HEK293T (cell line): ENCODE results near the gene ELOB.

Experiments used
- CTCF ChIA-PET: fragments of 350-600 bp; formaldehyde crosslinking; extraction: SDS; loops from one replicate; lab custom pipeline; 2021; ENCODE audit warnings: antibody characterized with exemption, inconsistent platforms; lab: Yijun Ruan, JAX
- POLR2A ChIA-PET: fragments of 350-600 bp; formaldehyde crosslinking; extraction: SDS; loops from one replicate; lab custom pipeline; 2020; ENCODE audit warnings: antibody characterized with exemption, inconsistent platforms; lab: Yijun Ruan, JAX
- DNase-seq: peaks from one replicate; pipeline ENCODE4 v3.0.0; 2012; ENCODE audit warnings: mixed read lengths; ENCODE audit errors: extremely low spot score
- ARNT ChIP-seq: fragments of 450-650 bp; IDR thresholded peaks from 2 replicates; pipeline ENCODE4 v1.6.1; 2017; ENCODE audit warnings: mild to moderate bottlenecking
- BHLHE40 ChIP-seq: fragments of 450-650 bp; IDR thresholded peaks from 2 replicates; pipeline ENCODE4 v1.6.1; 2016; ENCODE audit warnings: mild to moderate bottlenecking, moderate library complexity, borderline replicate concordance
- CTBP1 ChIP-seq: fragments of 450-650 bp; IDR thresholded peaks from 2 replicates; pipeline ENCODE4 v1.6.1; 2016; ENCODE audit warnings: borderline replicate concordance
- ELF4 ChIP-seq: fragments of 450-650 bp; IDR thresholded peaks from 2 replicates; pipeline ENCODE4 v1.6.1; 2017; ENCODE audit warnings: antibody characterized with exemption
- FOXA1 ChIP-seq: fragments of 450-650 bp; IDR thresholded peaks from 2 replicates; pipeline ENCODE4 v1.6.1; 2016; ENCODE audit warnings: mild to moderate bottlenecking
- FOXK2 ChIP-seq: fragments of 450-650 bp; IDR thresholded peaks from 2 replicates; pipeline ENCODE4 v1.6.1; 2016; ENCODE audit warnings: mild to moderate bottlenecking
- FOXM1 ChIP-seq: fragments of 450-650 bp; IDR thresholded peaks from 2 replicates; pipeline ENCODE4 v1.6.1; 2017; ENCODE audit warnings: mild to moderate bottlenecking, borderline replicate concordance
- HDGF ChIP-seq: fragments of 450-650 bp; IDR thresholded peaks from 2 replicates; pipeline ENCODE4 v1.6.1; 2017; ENCODE audit warnings: antibody characterized with exemption, borderline replicate concordance
- L3MBTL2 ChIP-seq: fragments of 450-650 bp; conservative IDR thresholded peaks from 2 replicates; pipeline ENCODE4 v1.6.1; 2016; ENCODE audit warnings: mild to moderate bottlenecking
- LEF1 ChIP-seq: fragments of 450-650 bp; IDR thresholded peaks from 2 replicates; pipeline ENCODE4 v1.6.1; 2017; ENCODE audit warnings: mild to moderate bottlenecking, borderline replicate concordance
- NFRKB ChIP-seq: fragments of 450-650 bp; IDR thresholded peaks from 2 replicates; pipeline ENCODE4 v1.6.1; 2016; ENCODE audit warnings: mild to moderate bottlenecking, moderate library complexity
- PKNOX1 ChIP-seq: fragments of 450-650 bp; IDR thresholded peaks from 2 replicates; pipeline ENCODE4 v1.6.1; 2016
- SP1 ChIP-seq: fragments of 450-650 bp; IDR thresholded peaks from 2 replicates; pipeline ENCODE4 v1.6.1; 2017
- SUZ12 ChIP-seq: fragments of 450-650 bp; IDR thresholded peaks from 2 replicates; pipeline ENCODE4 v1.6.1; 2016; ENCODE audit warnings: mild to moderate bottlenecking
- TARDBP ChIP-seq: fragments of 450-650 bp; IDR thresholded peaks from 2 replicates; pipeline ENCODE4 v1.6.1; 2016
- ZNF384 ChIP-seq: fragments of 450-650 bp; IDR thresholded peaks from 2 replicates; pipeline ENCODE4 v1.6.1; 2016

Gene ELOB

DNA sequence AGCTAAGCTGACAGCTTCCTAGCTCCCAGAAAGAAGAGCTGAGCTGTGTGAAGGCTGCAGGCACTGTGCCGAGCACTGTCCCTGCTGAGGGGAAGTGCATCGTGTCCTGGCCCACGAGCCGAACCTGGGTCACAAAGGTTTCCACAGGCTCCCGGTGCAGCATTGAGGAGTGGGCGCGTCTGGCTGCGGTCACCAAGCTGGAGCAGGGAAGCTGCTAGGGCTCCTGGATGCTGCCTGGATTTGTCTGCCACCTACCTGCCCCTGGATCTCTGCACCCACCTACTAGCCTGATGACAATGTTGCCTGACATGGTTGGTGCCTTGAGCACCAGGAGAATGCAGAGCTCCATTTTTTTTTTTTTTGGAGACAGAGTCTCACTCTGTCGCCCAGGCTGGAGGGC is 31.1 kb downstream of the ELOB start:
- no peak for DNase-seq
- TF ChIP-seq FOXK2 (no peak), ZNF384 (no peak), SP1 (no peak), FOXA1 (no peak), L3MBTL2 (no peak), TARDBP (no peak), FOXM1 (no peak), NFRKB (no peak), SUZ12 (no peak), HDGF (no peak), CTBP1 (no peak), ELF4 (no peak), PKNOX1 (no peak), LEF1 (no peak), BHLHE40 (no peak), ARNT (no peak)
- ChIA-PET POLR2A (interaction anchor here (0.7 kb wide), 1 partner anchor 32 kb away, joined by 3 read pairs; no protein-coding TSS in a partner anchor), CTCF (no interaction called here)

GRCh38 chr16:2745116-2745890 is 31.8 kb downstream of the ELOB start:
- POLR2A ChIA-PET, result no interaction called here
- DNase-seq, result no peak
- no peak for TF ChIP-seq ZNF384
- CTCF ChIA-PET, result interaction anchor here (0.6 kb wide), 1 partner anchor 14 kb away, joined by 4 read pairs; no protein-coding TSS in a partner anchor

- POLR2A ChIA-PET, result no interaction called here
- no peak for DNase-seq
- CTCF ChIA-PET, result interaction anchor here (0.6 kb wide), 1 partner anchor 15 kb away, joined by 4 read pairs; no protein-coding TSS in a partner anchor
- no peak for TF ChIP-seq LEF1
- no peak for TF ChIP-seq PKNOX1
- TF ChIP-seq SUZ12, result no peak
- TF ChIP-seq ZNF384, result no peak
- TF ChIP-seq CTBP1, result no peak
- no peak for TF ChIP-seq L3MBTL2
- no peak for TF ChIP-seq ARNT
- no peak for TF ChIP-seq FOXK2
- no peak for TF ChIP-seq FOXM1
- TF ChIP-seq BHLHE40, result no peak
- no peak for TF ChIP-seq SP1
- no peak for TF ChIP-seq FOXA1
- no peak for TF ChIP-seq NFRKB
- TF ChIP-seq ELF4, result no peak
- TF ChIP-seq TARDBP, result no peak
- no peak for TF ChIP-seq HDGF
These were observed 32.4 kb downstream of the ELOB start for GRCh38 chr16:2744711-2745110.

- CTCF ChIA-PET, result interaction anchor here (0.6 kb wide), 1 partner anchor 114 kb away, joined by 3 read pairs; no protein-coding TSS in a partner anchor
- POLR2A ChIA-PET, result interaction anchor here (5.1 kb wide), 1 partner anchor 9 kb away, joined by 48 read pairs; the partner anchor contains the start of gene SRRM2
- TF ChIP-seq ELF4, result no peak
- TF ChIP-seq ZNF384, result no peak
- no peak for TF ChIP-seq SUZ12
- no peak for TF ChIP-seq BHLHE40
- TF ChIP-seq L3MBTL2, result no peak
- TF ChIP-seq CTBP1, result no peak
- TF ChIP-seq LEF1, result no peak
- no peak for TF ChIP-seq TARDBP
- no peak for TF ChIP-seq HDGF
- TF ChIP-seq NFRKB, result no peak
- TF ChIP-seq FOXA1, result no peak
- no peak for TF ChIP-seq PKNOX1
- TF ChIP-seq SP1, result no peak
- no peak for TF ChIP-seq ARNT
- no peak for TF ChIP-seq FOXM1
- no peak for TF ChIP-seq FOXK2
- no peak for DNase-seq
These were observed 33.9 kb downstream of the ELOB start for GRCh38 chr16:2743007-2743810.

DNA sequence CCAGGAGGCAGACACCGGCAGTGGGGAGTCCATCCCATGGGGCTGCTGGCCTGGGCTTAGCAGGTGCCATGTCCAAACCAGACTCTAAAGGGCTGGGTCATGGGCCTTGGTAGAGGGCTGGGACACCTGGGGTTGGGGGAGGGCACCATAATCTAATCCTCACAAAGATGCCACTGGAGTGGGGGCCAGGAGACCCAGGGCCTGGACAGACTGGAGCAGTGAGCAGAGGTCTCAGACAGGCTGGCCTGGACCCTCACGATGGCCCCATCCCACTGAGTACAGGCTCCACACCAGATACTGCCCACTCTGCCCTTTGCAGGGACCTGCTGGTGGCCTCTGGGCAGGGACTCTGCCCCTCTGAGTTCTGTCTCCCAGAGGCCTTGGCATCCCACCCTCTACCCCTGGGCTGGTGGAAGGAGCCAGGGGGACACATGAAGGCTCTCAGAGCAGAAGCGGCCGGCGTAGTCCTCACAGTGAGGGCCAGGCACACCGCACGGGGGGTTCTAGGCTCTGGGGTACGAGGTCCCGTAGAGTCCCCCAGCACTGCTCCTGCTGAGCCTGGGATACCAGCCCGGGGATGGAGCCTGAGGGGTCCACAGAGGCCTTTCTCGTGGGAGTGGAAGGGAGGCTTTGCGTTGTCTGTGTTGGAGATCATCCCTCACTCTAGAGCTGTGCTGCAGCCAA is 34.6 kb downstream of the ELOB start:
- ChIA-PET POLR2A (interaction anchor here (5.1 kb wide), 1 partner anchor 9 kb away, joined by 48 read pairs; the partner anchor contains the start of gene SRRM2), CTCF (no interaction called here)
- TF ChIP-seq L3MBTL2 (no peak), ELF4 (no peak), SUZ12 (no peak), TARDBP (no peak), FOXA1 (no peak), PKNOX1 (no peak), HDGF (no peak), ZNF384 (no peak), BHLHE40 (no peak), FOXK2 (no peak), LEF1 (no peak), ARNT (no peak), NFRKB (no peak), SP1 (no peak), CTBP1 (no peak)
- no peak for DNase-seq
